NCI-H524 treated with DMSO at 0.1 percent for 48 hours (cell line): Measurements from ENCODE around the gene LGI1.
"Not testable (repeated sequence)": the region's sequence is repeated elsewhere in the genome, so short reads cannot be mapped to it uniquely, and the experiment has no call there.

ENCODE experiments used
- DNase-seq: peaks from one replicate; lab custom pipeline; 2025; lab: John Stamatoyannopoulos, UW

Gene LGI1

DNA sequence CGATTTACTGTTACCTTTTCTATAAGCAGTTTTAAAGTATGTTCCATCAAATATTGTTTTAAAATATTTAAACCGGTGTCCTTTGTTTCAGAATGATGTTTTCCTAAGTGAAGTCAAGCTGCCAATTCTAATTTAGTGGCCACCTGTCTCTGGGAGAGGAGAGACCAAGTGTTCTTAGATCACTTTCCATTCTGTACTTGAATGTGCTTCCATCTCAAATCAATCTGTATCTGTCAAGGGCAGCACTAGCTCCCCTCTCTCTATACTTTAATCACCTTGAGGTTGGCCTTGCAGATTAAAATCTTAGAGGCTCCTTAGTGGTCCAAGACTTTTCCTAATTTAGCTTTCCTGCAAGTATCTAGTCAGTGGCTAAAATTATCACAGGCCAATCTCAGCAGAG, 49.6 kb downstream of the LGI1 start:
- no peak for DNase-seq

DNA sequence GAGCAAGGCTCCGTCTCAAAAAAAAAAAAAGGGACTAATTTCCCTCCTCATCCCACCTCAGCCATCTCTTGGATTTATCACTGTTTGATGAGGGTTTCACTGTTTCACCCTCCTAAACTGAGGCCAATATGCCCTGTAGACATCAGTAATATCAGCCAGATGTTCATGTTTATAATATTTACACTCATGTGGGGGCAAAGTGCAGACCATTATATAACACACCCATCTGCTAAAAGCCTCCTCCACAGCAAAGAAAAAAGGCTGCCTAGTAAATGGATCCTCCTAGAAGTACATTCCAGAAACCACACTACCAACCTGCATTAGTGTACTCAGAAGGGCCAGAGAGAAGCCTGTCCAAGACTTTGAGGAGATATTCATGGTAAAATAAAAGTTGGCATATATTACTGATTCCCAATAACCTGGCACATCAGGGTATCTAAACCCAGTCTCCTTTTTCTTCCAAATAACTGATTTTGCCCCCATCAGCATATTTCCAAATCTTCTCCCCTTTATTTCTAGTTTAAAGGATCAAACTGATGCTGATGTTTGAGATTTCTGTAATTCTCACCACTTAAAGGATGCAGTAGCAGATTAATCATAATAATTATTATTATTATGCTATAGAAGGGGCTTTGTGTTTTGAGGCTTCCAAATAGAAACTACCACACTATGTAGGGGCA, 55.1 kb downstream of the LGI1 start:
- no peak for DNase-seq

DNA sequence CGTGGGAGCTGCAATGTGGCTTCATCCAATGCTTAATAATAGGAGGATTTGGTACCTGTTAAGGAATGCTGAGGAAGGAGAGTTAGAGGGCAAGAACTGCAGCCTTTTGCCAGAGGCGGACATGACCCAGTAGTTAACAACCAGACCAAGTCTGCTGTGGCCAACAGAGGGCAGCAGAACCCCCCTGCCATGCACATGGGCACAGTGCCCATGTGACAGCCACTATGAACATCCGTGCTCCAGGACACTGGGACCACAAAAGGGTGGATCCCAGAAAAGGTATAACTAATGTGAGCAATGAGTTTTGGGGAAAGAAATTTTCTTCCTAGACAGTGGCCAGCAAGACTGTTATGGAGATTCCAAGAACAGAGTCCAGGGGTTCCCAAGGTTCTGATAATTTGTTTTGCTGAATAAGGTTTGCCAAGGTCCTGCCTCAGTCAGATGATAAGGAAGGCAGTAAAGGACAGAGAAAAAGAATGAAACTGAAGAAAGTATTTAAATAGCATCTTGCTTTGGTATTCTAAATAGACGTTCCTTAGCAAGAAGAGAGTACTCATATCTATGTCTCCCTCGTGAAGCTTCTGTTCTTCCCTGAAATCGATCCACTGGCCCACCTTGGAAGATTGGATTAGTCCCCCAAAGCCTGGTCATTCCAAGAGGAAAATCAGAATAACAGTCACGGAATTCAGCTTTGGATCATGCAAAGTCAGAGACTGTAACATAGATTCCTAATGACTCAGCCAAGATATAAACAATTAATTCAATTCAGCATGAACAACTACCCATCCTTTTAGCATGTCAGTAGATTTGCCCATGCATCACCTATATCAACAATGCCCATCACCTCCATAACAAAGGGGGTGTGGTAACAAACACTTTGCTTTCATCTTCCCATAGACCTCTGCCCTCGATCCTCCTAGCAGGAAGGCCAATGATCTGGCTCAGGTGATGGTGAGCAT, 56.0 kb downstream of the LGI1 start:
- DNase-seq: no peak

DNA sequence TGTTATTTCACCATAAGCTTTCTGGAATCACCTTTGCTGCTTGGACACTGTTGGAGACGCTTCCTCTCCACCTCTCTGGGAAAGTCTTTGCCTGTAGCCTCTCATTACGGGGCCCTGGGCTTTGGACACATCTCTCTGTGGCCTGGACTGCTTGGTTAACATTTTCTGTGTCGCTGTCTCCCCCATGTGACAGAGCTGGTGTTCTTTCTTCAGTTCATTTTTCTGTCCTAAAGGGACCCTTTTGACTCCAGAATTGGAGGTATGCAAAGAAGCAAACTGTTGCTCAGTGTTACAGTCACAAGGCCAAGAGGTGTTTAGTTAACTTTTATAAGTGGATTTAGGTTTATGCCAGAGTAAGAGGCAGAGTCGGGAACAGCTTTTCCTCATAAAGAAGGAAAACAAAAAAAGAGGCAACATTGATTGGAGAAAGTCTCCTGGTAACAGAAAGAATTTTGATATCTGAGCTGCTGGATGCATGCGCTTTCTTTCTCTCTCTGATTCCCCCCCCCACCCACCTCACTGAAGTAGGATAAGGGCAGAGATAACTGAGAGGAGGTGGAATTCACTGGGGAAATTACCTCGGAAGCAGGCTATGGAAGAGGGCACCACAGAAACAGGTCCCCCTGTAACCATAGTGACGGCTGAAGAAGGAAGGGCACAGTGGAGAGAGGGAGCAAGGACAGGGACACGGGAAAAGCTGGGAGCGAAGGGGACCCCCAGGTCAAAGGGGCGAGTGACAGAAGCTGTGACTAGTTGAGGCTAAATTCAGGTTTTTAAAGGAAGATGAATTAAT, 57.8 kb downstream of the LGI1 start:
- no peak for DNase-seq

DNA sequence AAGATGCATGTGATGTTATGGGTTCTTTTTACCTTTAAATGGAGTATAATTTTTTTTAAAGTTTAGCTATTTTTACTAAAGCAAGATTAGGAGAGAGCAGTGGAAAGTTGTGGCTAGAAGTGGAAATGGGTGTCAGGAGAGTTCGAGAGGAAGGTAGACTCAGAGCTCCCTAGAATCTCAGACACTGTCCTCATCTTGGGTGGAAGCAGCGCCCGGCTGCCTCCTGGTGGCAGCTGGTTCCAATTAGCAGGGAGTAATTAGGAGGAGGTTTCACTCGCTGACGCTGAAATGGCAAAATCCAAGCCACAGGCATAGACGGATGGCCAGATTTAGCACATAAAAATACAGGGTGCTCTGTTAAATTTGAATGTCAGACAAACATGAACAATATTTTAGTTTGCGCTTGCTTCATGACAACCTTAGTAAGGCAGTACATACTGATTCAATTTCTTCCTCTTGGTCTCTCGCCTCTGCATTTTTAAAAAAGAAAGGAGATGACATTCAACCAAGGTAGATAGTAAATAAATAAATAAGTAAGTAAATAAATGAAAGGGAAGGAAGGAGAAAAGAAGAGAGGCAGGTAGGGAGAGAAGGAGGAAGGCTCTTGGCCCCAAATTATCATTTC, 58.5 kb downstream of the LGI1 start:
- DNase-seq: no peak

DNA sequence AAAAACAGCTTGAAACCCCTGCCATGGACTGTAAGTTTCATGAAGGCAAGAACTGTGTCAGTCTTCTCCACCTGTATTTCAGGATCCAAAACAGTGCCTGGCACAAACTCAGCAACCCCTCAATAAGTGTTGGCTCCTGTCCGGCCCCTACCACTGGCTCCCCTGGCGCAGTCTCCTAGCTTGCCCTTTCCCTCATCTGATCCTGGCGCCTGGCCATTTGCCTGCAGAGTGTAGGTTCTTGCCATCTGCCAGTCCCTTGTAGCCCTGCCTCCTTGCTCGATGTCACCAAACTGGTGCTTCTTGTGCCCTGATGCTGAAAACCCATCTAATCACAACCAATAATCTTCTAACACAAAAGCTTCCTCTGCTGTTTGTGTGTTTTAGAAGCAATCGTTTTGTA, 60.4 kb downstream of the LGI1 start:
- peak; percentile 30 for DNase-seq

DNA sequence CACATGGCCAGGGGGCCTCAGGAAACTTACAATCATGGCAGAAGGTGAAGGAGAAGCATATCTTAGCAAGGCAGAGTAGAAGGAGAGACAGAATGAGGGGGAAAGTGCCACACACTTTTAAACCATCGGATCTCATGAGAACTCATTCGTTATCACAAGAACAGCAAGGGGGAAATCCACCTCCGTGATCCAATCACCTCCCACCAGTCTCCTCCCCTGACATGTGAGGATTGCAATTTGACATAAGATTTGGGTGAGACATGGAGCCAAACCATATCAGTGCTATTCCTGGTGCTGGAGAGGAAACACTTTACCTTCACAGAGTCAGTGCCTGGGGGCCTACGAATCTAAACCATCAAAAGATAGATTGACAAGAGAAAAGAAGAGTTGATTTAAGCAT, 61.8 kb downstream of the LGI1 start:
- no peak for DNase-seq

DNA sequence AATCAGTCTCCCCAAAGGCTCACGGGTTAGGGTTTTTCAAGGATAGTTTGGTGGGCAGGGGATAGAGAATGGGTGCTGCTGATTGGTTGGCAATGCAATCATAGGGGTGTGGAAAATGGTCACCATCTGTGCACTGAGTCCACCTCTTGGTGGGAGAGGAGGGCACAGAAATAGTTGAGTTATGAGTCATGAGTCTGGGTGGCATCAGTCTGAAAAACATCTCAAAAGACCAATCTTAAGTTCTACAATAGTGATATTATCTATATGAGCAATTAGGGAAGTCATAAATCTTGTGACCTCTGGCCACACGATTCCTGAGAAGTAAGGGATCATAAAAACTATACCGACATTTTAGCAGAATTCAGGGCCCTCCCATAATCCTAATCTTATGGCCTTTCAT, 62.7 kb downstream of the LGI1 start:
- no peak for DNase-seq

DNA sequence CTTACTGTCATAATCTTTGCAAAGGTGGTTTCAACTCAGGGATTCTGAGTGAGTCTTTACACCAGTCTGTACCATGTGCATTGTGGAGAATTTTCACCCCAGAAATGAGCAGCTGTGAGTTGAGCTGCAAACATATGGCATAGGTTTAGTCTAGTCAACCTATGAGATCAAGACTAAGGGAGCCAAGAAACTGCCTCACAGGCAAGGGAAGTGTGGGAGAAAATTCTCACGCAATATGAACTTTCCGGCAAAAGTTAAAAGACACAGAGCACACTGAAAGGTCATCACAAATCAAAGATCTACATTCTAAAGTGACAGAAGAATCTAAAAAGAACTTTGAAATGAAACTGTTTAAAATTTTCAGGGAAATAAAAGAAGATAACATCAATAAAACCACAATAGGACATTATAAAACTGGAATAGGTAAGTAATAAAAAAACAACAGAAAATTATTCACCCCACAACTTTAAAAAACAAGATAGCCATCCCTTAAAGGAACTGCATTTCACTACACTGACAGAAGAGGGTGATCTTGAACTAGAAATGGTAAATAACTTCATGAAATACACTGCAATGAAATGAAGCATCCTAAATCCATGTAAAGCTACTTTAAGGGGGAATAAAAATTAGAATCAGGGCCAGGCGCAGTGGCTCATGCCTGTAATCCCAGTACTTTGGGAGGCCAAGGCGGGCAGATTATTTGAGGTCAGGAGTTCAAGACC, 63.5 kb downstream of the LGI1 start:
- no peak for DNase-seq

DNA sequence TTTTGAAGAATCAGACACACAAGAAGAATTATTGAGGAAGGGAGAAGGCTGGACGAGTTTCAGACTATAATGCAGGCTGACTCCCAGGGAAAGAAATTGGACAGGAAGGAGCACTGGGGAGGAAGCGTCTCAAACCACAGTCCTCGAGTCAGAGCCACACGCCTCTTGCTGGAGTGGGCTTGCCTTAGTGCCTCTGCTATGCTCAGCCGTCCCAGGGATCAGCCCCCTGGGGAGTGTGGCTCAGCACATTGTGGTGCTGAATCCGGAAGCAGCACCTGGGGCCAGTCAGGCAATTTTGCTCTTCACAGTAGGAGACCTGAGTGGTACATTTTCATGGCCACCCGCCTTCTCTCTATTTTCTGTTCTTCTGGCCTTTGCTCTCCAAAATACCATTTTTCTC, 68.6 kb downstream of the LGI1 start:
- no peak for DNase-seq

DNA sequence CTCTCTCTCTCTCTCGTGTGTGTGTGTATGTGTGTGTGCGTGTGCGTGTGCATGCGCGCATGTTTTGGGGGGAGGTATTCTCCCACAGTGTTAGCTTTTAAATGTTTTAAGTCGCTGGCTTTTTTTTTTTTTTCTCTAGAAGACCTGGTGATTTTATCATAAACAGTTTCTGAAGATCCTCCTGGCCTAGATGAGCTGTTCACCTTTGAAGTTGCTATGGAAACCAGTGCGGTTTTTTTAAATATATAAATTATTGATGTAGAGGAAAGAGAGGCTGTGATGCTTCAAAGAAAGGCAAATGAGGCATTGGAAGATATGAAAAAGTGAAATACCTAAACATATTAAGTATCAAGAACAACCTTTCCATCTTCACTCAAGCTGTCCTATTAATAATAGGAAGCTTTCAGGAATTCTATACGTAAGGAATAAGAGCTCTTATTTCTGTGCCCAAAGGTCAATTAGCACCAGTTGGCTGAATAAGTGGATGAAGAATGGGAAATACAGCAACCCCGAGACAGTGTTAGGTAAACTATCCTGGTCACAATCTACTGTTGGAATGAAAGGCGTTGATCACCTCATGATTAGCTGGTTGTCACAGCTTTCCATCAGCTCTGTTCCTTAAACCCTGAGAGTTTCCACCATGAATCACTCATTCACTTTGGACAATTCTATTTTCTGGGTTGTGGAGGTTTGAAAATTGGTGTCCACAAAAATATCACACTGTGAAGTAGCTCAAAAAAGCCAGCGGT, 69.5 kb downstream of the LGI1 start:
- no peak for DNase-seq

DNA sequence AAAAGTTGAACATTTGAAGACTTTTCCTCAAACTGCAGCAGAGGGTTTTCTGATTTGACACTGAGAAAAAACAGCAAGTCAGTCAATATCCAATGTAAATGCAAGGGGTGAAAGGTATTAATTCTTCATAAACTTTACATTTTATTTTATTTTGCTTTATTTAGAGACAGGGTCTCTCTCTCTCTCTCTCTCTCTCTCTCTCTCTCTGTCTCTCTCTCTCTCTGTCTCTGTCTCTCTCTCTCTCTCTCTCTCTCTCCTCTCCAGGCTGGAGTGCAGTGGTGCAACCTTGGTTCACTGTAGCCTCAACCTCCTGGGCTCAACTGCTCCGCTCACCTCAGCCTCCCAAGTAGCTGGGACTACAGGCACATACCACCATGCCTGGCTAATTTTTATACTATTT, 73.3 kb downstream of the LGI1 start:
- DNase-seq: not testable (repeated sequence)

DNA sequence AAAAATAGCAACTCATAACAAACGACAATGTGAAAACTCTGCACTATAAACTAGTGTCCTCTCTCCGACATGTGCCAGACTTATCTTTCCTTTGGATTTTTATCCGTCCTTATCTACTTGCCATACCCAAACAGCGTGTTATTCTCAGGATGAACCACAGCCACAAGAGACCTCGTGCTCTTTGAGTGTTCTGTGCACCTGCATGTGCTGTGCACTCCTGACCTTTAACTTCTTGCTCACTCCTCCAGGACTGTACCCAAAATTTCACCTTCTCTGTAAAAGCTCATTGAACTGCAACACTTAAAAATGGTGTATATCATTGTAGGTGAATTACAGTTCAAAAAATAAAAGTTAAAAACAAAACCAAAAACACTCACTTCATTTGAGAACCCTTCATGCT, 78.0 kb downstream of the LGI1 start:
- DNase-seq: no peak

DNA sequence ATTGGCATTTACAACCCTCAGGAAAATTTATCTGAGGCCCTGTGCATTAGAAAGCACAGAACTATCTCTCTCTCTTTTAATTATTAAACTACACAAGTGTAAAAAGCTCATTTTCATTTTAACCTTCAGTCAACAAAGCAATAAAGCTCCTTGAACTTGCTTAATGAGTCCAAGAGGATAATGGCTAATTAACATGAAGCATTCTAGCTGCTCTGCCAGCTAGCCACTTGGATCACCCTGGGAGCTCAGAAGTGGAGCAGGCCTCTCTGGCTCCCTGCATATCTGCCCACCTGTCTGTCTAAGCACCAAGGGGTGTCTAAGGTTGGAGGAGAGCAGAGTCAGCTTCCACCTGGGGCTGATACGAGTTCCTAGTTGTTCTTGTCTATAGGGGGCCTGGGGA, 80.1 kb downstream of the LGI1 start:
- no peak for DNase-seq

DNA sequence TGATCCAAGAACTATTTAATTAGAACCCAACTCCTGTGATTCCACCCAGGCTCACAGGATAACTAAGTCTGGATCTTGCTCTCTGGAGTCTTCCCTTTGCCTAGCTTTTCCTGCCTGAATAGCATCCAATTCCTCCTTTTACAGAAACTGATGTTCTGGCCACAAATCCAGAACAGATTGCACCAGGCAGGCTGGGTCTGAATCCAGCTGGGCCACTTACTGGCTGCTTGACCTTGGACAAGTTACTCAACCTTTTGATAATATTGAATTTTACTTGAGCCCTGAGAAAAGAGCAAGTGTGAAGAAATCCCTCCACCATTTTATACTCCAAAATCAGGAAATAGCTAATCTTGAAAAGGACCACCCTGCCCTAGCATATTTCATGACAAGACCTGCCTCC, 80.5 kb downstream of the LGI1 start:
- no peak for DNase-seq

DNA sequence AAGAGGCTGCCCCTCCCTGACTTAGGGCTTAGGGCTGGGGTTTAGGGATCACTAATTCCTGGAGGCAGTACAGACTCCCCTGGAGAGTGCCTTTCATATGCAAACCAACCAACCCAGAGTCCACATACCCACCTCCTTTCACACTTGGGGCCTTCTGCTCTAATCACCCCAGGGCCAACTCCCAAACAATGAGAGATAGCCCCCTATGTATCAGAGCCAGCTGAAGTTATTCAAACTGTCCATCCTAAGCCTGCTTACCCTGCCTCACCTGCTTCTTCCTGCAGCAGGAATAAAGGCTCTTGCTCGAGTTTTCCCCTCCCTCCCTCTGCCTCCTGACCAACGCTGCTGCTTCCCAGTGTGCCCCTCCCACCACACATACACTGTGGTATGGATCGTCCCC, 84.2 kb downstream of the LGI1 start:
- no peak for DNase-seq

DNA sequence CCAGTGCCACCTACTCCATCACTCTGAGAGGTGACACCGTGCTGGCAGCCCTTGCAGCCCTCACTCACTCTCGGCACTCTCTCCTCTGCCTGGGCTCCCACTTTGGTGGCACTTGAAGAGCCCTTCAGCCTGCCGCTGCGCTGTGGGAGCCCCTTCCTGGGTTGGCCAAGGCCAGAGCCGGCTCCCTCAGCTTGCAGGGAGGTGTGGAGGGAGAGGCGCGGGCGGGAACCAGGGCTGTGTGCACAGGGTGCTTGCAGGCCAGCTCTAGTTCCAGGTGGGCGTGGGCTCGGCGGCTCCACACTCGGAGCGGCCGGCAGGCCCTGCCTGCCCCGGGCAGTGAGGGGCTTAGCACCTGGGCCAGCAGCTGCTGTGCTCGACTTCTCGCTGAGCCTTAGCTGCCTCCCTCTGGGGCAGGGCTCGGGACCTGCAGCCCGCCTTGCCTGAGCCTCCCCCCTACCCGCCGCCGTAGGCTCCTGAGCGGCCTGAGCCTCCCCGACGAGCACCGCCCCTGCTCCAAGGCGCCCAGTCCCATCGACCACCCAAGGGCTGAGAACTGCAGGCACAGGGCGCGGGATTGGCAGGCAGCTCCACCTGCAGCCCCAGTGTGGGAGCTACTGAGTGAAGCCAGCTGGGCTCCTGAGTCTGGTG, 87.4 kb downstream of the LGI1 start:
- DNase-seq: no peak
